Measurements from ENCODE around the gene RAPGEF4.

Gene RAPGEF4

GRCh38 chr2:172753610-172754009 is 18.0 kb downstream of the RAPGEF4 start:
- in situ Hi-C loops (cut with MboI; ENCODE audit: low pct_unique_long_range_greater_than_20kb, low sequenced_read_pairs, unreplicated experiment): no loop called here
- DNase-seq (ENCODE audit: low spot score): no peak

GRCh38 chr2:172759441-172759840 is 23.8 kb downstream of the RAPGEF4 start:
- no peak for DNase-seq (ENCODE audit: low spot score)
- TF ChIP-seq CTCF (IDR thresholded peaks at IDR 0.05; ENCODE audit: extremely low read depth, insufficient read depth, missing control alignments): no peak
- in situ Hi-C loops (cut with MboI; ENCODE audit: low pct_unique_long_range_greater_than_20kb, low sequenced_read_pairs, unreplicated experiment): no loop called here

More at GRCh38 chr2:172753610-172754009, 18.0 kb downstream of the RAPGEF4 start:
- TF ChIP-seq CTCF (IDR thresholded peaks at IDR 0.05; ENCODE audit: extremely low read depth, insufficient read depth, missing control alignments): no peak

- no peak for DNase-seq (ENCODE audit: low spot score)
- TF ChIP-seq CTCF (IDR thresholded peaks at IDR 0.05; ENCODE audit: extremely low read depth, insufficient read depth, missing control alignments): no peak
- in situ Hi-C loops (cut with MboI; ENCODE audit: low pct_unique_long_range_greater_than_20kb, low sequenced_read_pairs, unreplicated experiment): no loop called here
Measured at GRCh38 chr2:172761306-172761705, 25.7 kb downstream of the RAPGEF4 start.

- no peak for TF ChIP-seq CTCF (IDR thresholded peaks at IDR 0.05; ENCODE audit: extremely low read depth, insufficient read depth, missing control alignments)
- DNase-seq (ENCODE audit: low spot score): no peak
- in situ Hi-C loops (cut with MboI; ENCODE audit: low pct_unique_long_range_greater_than_20kb, low sequenced_read_pairs, unreplicated experiment): no loop called here
Measured at GRCh38 chr2:172762574-172762973, 26.9 kb downstream of the RAPGEF4 start.

- in situ Hi-C loops (cut with MboI; ENCODE audit: low pct_unique_long_range_greater_than_20kb, low sequenced_read_pairs, unreplicated experiment): no loop called here
- no peak for DNase-seq (ENCODE audit: low spot score)
- TF ChIP-seq CTCF (IDR thresholded peaks at IDR 0.05; ENCODE audit: extremely low read depth, insufficient read depth, missing control alignments): no peak
Measured at GRCh38 chr2:172763079-172763478, 27.4 kb downstream of the RAPGEF4 start.

GRCh38 chr2:172765662-172766061 is 30.0 kb downstream of the RAPGEF4 start:
- no peak for DNase-seq (ENCODE audit: low spot score)
- TF ChIP-seq CTCF (IDR thresholded peaks at IDR 0.05; ENCODE audit: extremely low read depth, insufficient read depth, missing control alignments): no peak
- in situ Hi-C loops (cut with MboI; ENCODE audit: low pct_unique_long_range_greater_than_20kb, low sequenced_read_pairs, unreplicated experiment): no loop called here

- TF ChIP-seq CTCF (IDR thresholded peaks at IDR 0.05; ENCODE audit: extremely low read depth, insufficient read depth, missing control alignments): no peak
- in situ Hi-C loops (cut with MboI; ENCODE audit: low pct_unique_long_range_greater_than_20kb, low sequenced_read_pairs, unreplicated experiment): no loop called here
- no peak for DNase-seq (ENCODE audit: low spot score)
Measured at GRCh38 chr2:172768401-172768800, 32.8 kb downstream of the RAPGEF4 start.
